Panc1 (cell line): ENCODE data around the gene LMO3.

Experiments
- CTCF ChIP-seq: fragments of 450-650 bp; IDR thresholded peaks from 2 replicates; pipeline ENCODE4 v1.5.1; 2017; ENCODE audit warnings: mild to moderate bottlenecking
- POLR2AphosphoS5 ChIP-seq: IDR thresholded peaks from 2 replicates; pipeline ENCODE4 v1.6.1; 2012; ENCODE audit warnings: mild to moderate bottlenecking, low read depth, low read length, moderate library complexity
- REST ChIP-seq, 2 experiments: IDR thresholded peaks; 2 replicates each; pipeline ENCODE4 v1.6.1; 2011 to 2012; ENCODE audit warnings: low read depth in 2 of 2, control low read depth in 1 of 2, low read length in 1 of 2, mild to moderate bottlenecking in 1 of 2, moderate library complexity in 1 of 2; ENCODE audit not compliant: insufficient read depth in 1 of 2
- SIN3A ChIP-seq: IDR thresholded peaks from 2 replicates; pipeline ENCODE4 v1.6.1; 2012; ENCODE audit warnings: low read depth, mild to moderate bottlenecking, low read length, moderate library complexity, borderline replicate concordance; ENCODE audit not compliant: insufficient read depth

GRCh38 chr12:16606991-16607390, 1.0 kb upstream of the LMO3 start:
- TF ChIP-seq CTCF (no peak), POLR2AphosphoS5 (no peak), SIN3A (no peak), REST (IDR thresholded peaks at IDR 0.05; ENCODE audit: insufficient read depth in 1 of 2, low read depth in 2 of 2, low read length in 1 of 2) (no peak)
